ENCODE measurements around the gene RAC3.
"Not testable (repeated sequence)": the region's sequence is repeated elsewhere in the genome, so short reads cannot be mapped to it uniquely, and the experiment has no call there.

The RAC3 gene

GRCh38 chr17:82023447-82024241, 7.8 kb upstream of the RAC3 start:
- DNase-seq (ENCODE audit: low read depth) = no peak

- DNase-seq (ENCODE audit: low read depth) = no peak
Observed at GRCh38 chr17:82024859-82025258, 6.6 kb upstream of the RAC3 start.

GRCh38 chr17:82025401-82026107, 5.9 kb upstream of the RAC3 start:
- no peak for DNase-seq (ENCODE audit: low read depth)

- DNase-seq (ENCODE audit: low read depth) = no peak
Observed at GRCh38 chr17:82028246-82028645, 3.2 kb upstream of the RAC3 start.

- no peak for DNase-seq (ENCODE audit: low read depth)
Observed at GRCh38 chr17:82028966-82029365, 2.5 kb upstream of the RAC3 start.

GRCh38 chr17:82029391-82029790, 2.1 kb upstream of the RAC3 start:
- DNase-seq (ENCODE audit: low read depth) = no peak

GRCh38 chr17:82029990-82030469, 1.4 kb upstream of the RAC3 start:
- DNase-seq (ENCODE audit: low read depth) = no peak

- peak; percentile 55 for DNase-seq (ENCODE audit: low read depth)
Observed at GRCh38 chr17:82030470-82031302, 792 bp upstream of the RAC3 start.

- DNase-seq (ENCODE audit: low read depth) = no peak
Observed at GRCh38 chr17:82031885-82032627, 578 bp downstream of the RAC3 start.

GRCh38 chr17:82033359-82034085, 2.0 kb downstream of the RAC3 start:
- DNase-seq (ENCODE audit: low read depth) = no peak

- no peak for DNase-seq (ENCODE audit: low read depth)
Observed at GRCh38 chr17:82034371-82035011, 3.0 kb downstream of the RAC3 start.

- no peak for DNase-seq (ENCODE audit: low read depth)
Observed at GRCh38 chr17:82035488-82035887, 4.0 kb downstream of the RAC3 start.

- DNase-seq (ENCODE audit: low read depth) = no peak
Observed at GRCh38 chr17:82035956-82036633, 4.6 kb downstream of the RAC3 start.

- no peak for DNase-seq (ENCODE audit: low read depth)
Observed at GRCh38 chr17:82036634-82037091, 5.2 kb downstream of the RAC3 start.

- DNase-seq (ENCODE audit: low read depth) = peak; percentile 82
Observed at GRCh38 chr17:82037092-82037888, 5.8 kb downstream of the RAC3 start, which contains the start of gene DCXR. Gene DCXR, minus strand, starts transcription at chr17:82037697. Its CDS starts 15 bp downstream, at chr17:82037682.

GRCh38 chr17:82037889-82038195, 6.4 kb downstream of the RAC3 start:
- DNase-seq (ENCODE audit: low read depth) = no peak

GRCh38 chr17:82038796-82039409, 7.4 kb downstream of the RAC3 start:
- not testable (repeated sequence) for DNase-seq (ENCODE audit: low read depth)

- no peak for DNase-seq (ENCODE audit: low read depth)
Observed at GRCh38 chr17:82039695-82040299, 8.3 kb downstream of the RAC3 start.

Measured in GM04504 (cell line).